ENCODE measurements around the gene MAP2K5.

The MAP2K5 gene

DNA sequence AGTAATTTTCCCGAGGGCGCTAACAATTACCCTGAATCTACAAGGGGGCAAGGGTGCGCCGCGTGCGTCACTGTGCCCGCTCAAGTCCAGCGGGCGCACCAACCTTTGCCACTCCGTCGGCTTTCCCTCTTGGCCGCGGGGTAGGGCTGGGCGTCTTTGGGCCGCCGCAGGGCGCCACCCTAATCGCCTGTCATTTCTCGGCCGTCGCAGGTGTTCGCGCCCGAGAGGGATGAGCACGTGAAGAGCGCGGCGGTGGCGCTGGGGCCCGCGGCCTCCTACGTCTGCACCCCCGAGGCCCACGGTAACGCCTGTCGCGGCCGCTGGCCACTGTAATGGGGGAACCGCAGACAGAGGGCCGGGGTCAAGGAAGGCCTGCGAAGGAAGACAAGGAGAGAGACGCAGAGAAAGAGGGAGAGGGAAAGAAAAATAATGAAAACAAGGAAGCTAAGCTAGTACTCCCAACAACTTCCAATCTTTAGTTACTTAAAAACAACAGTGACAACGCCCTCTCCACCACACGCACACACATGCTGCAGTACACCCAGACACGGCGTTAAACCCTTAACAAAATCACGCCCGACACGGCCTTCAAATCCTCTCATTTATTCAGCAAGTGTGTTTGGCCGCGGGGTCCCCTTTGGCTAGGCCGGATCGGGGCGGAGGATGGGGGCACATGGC, 286.6 kb downstream of the MAP2K5 start:
- DNase-seq = no peak

DNA sequence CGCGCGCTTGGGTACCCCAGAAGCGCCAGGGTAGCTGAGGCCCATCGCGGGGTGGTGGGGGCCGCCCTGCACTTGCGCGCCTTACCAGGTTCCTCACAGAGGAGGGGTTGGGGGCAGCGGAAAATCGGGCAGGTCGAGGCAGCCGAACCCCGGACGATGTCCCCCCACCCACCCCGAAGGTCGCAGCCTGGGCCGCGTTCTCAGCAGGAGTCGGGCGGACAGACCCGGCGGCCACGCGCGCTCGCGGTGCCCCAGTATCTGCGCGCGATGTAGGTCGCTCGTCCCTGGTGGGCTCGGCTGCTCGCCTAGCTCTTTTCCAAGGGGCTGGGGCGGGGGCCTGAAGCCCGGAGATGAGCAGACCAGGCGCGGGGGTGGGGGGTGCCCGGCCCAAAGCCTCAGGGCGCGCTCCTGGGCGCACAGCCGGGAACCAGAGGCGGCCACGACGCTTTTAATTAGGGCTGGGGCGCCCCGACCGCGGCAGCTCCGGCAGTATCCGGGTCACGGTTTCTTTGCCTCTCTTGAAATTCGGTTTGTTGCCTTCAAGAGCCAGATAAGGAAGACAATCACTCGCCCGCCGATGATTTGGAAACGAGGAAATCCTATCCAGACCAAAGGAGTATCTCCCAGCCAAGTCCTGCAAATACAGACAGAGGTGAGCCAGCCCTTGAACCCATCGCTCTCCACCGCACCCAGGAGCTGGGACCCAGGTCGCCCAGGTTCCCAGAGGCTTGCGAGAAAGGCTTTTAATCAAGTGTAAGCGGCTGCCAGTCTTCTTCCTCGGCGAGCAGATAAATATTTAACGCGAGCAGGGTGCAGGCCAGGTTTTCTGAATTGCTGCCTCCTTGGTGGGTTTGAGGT, 287.4 kb downstream of the MAP2K5 start:
- no peak for DNase-seq

DNA sequence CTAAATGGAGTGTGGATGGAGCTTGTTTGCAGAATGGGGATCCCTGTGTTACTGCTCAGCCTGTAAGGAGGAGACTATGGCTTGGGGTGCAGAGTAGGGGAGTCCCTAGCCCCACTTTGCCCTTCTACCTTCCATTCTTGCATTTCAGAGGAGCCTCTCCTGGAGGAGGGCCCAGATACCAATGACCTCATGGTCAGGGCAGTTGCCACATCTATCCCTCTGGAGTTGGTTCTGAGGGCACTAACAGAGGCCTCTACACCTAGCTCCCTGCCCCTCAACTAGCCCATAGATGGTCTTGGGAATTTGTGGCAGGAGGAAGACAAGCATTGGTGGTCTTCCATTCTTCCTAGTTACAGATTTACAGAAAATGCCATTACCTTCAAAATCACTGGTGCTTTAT, 288.9 kb downstream of the MAP2K5 start:
- DNase-seq = no peak

DNA sequence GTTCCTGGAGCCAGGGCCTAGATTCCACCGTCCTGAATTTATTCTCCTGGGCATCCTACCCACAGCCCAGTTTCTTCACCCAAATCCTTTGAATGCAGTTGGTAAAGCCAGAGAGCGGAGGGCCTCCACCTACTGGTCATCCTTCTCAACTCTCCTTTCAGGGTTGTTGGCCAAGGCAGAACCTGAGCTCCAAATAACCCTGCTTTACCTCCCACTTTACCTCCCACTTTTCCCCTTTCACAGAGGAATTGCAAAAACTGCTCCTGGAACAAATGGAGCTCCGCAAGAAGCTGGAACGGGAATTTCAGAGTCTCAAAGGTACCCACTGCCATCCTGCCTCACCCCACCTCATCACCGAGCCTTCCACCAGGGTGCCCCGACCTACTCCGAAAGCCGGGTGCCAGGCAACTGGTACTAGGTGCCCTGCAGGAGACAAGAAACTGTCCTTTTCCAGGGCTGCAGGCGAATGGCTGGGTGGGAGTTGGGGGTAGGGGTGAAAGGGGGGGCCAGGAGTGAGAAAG, 289.6 kb downstream of the MAP2K5 start:
- no peak for DNase-seq

DNA sequence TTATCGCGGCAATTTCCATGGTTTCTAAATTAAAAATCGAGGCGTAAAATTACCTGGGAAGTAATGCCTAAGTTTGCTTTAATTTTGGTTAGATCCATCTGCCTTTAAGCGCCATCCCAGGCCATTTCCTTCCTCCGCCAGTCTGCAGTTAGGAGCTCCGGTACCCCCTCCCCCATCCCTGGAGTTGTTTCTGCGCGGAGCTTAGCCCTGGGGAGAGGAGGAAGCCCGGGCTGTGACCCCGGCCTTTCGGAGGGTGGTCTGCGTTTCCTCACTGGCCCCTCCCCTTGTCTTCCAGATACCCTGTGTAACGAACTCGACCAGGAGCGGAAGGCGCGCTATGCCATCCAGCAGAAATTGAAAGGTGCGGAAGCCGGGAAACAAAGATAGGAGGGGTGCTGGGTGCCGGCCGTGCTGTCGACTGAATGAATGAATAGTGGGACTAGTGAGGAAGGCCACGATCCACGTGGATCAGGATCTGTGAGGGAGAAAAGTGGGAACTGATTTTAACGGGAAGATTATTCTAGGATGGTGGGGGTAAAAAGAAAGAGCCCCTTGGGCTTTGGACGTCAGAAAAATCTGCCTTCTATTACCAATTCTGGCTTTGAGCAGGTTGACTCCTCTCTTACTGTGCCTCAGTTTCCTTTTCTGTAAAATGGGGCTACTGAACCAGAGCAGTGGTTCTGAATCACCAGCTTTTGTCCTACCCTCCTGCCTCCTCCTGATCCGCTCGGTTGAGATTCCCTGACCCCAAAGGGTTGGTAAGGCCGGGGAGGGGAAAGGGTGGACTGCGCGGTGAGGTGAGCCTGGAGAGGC, 290.6 kb downstream of the MAP2K5 start:
- DNase-seq = no peak

DNA sequence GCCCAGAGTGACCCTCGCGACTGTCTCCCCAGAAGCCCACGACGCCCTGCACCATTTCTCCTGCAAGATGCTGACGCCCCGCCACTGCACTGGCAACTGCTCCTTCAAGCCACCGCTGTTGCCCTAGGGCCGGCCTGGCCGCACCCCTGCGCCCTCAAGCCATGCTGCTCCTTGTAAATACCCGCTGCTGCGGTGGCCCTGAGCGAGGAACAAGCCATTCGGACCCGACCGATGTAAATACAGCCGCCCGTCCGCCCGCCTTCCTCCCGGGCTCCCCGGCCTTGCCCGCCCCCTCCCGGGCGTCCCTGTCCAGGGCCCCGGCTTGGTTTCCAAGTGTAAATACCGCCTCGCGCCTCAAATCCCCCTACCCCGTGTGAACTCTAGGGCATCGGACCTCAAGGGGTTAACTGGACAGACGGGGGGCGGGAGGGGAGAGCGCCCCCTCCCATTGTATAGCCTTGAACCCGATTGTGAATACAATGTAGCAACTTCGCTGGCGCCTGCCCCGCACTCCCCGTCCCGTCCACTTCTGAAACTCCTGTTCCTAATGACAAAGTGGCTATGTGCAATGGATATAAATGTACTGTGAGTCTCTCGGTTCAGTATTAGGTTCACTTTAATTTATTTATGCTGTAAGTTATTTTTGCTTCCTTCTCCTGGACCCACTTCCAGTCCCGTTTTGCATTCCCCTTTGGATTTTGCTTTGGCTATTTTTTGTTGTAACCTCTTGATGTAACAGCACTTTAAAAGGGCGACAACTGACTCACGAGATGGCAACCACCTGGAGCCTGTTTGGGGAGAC, 291.4 kb downstream of the MAP2K5 start:
- no peak for DNase-seq

DNA sequence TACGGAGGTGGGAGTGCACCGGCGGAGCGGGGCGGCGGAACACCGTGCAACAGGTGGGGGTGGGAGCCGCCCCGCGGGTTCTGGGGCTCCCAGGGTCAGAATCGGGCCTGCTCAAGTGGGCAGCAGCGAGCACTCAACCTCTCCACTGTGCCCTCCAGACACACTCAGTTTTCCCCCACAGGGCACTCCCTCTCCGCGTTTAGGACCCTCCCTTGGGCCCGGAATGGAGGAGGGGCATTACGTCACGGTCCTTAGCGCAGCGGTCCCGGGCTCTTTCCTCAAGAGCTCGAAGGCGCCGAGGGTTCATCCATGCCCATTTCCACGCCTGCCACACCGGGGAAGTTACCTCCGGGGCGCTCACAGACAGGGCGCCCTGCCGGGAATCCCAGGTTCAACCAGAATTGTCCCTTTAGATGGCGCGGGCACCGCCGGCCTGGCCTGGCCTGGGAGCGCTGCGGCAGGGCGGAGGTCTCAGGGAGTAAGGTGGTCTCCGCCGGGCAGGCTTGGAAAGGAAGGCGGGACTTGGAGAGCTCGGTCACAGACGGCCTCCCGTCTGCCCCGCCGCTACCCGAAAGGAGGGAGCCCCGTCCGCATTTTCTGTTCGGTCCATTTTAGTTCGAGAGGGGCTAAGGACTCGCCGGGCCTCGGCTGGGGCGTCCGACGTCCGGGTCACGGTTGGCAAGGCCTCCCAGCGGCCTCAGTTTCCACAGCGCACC, 292.2 kb downstream of the MAP2K5 start:
- DNase-seq = no peak

DNA sequence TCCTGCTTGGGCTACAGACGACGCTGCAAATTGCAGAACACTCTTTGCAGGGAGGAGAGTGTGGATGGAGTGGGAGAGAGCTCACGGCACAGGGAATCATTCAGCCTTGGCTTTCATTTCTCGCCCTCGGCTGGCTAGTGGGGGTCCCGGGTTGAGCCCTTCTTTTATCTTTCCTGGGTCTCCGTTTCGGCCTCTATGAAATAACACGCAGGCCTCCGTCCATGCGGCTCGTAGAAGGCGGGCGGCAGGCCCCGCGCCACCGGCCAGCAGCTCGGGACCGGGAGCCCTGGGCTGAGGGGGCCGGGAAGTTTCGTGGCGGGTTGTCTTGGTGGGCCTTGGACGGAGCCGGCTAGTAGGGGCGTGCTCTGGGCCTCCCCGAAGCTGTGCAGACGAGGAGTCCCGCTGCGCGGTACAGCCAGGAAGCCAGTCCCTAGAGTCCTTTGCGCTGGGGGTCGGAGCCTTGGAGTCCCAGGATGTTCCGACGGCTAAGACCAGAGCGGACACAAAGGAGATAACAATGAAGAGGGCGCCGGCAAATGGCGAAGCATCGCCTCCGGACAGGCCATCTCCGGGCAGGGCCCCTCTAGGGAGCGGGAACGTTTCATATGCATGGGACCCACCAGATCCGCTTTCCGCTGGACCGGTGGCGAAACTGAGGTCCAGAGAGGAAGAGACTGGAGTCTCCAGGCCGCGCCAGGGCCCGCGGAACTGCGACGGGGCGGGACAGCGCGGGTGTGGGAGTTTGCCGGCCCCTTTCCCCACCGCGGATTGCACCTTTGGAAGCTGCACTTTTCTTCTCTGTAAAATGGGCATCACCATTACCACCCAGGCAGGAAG, 293.0 kb downstream of the MAP2K5 start:
- DNase-seq = no peak

DNA sequence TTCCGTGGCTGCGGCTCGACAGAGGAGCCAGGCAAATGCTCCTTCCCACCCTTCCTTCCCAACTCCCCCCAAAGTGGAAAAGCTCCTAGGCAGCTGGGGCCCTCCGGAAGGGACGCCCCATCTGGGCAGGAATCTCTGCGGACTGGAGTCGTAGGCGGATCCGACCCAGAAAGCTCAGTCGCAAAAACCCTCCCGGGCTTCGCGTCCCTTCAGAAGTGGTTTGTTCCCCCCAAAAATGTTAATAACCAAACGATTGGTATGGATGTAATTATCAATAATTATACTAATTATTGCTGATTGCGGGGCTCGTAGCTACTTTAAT, 293.6 kb downstream of the MAP2K5 start:
- DNase-seq = no peak

DNA sequence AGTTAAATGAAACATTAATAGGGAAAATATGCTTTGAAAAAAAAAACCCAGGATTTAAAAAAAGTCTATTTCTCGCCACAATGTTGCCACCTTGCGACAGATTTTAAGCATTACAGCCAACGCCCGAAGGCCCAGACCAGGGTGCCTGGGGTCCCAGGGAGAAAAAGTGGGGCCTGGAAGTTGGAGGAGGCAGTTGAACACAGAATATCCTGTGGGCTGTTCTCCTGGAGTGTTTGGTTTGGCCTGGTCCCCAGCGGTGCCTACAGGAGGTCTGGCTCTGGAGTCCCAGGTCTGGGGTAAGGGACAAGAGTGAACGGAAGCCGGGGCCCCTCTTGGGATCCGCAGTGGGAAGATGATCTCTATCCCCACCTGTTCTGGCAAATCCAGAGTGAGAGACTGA, 294.0 kb downstream of the MAP2K5 start:
- peak in 1 of 2 donors; percentile 52 for DNase-seq

DNA sequence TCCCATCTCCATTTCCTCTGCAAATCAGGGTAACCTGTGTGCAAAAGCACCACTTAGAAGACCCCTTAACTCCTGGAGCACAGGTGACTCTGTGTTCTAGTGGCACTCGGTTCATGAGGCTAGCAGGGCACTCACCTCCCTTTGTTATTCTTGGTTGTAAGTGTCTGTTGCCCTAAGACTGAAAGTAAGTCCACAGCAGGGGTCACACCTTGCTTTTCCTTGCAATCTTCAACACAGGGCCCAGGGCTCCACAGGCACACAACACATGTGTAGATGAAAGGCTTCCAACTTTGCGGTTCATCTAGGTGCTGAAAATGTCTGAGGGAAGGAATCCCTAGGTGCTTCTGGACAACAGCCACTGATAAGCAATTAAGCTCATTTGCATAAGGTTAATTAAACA, 294.5 kb downstream of the MAP2K5 start:
- DNase-seq = no peak

DNA sequence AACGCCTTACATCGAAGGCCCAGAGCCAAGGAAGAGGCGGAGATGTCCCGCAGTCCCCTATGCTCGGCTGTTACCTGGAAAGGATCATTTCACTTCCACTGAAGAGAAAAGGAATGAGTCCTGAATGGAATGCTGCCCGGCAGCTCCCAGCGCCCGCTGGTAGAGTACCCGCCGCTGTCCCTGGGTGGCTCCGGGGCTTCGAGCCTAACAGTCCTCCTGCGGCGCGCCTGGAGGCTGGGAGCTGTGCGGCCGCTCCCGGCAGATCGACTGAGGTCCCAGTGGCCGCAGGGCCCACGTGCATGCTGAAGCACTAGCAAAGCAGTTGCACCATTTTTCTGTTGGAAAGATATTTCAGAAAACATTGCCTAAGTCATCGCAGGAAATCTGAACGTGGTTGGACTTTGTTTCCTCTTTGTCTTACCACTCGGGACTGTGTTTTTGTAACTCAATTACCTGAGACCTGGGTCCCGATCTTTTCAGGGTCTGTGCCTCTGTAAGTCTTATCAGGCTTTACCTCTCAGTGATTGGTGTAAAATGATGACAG, 296.4 kb downstream of the MAP2K5 start:
- DNase-seq = no peak

DNA sequence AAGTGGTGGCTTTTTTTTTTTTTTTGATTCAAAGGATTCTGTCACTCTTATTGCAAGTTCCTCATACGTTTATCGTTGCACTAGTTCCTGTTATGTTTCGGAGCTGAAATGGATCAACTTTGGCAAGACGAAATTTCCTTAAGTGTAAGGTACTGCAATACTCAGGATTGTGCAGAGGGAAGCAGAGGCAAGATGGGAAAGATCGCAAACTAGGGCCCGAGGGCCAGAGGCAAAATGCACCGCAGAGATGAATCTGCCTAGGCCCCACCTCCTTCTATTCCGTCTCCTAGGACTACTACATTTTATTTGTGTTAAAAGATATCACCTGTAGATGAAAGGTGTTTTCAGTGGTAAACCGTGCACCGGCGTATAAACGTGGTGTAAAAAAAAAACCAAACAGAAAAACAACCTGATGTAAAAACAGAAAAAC, 297.0 kb downstream of the MAP2K5 start:
- no peak for DNase-seq

DNA sequence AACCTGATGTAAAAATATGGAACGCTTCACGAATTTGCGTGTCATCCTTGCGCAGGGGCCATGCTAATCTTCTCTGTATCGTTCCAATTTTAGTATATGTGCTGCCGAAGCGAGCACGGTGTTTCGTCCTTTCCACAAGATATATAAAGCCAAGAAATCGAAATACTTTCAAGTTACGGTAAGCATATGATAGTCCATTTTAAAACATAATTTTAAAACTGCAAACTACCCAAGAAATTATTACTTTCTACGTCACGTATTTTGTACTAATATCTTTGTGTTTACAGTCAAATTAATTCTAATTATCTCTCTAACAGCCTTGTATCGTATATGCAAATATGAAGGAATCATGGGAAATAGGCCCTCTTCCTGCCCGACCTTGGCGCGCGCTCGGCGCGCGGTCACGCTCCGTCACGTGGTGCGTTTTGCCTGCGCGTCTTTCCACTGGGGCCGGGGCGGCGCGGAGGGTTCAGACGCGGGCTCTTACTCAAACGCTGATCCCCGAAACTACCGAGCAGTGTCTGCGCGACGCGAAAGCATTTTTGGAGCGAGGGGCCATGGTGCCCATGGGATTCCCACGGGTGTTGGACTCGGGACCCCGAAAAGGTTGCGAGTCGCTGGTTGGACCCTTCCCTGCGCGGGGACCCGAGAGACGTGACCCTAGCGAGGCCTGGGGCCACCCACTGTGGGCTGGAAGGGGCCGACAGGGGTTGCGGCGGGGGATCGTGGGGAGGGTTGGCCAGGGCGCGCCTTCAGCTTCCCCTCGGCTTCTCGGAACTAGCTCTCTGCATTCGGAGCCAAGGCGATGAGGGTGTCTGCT, 297.6 kb downstream of the MAP2K5 start, which contains the start of gene RNU6-1:
RNU6-1 (minus strand) TSS at position 117 of the 820 bp plus-strand sequence.
- peak; percentile 88 to 95 for DNase-seq

DNA sequence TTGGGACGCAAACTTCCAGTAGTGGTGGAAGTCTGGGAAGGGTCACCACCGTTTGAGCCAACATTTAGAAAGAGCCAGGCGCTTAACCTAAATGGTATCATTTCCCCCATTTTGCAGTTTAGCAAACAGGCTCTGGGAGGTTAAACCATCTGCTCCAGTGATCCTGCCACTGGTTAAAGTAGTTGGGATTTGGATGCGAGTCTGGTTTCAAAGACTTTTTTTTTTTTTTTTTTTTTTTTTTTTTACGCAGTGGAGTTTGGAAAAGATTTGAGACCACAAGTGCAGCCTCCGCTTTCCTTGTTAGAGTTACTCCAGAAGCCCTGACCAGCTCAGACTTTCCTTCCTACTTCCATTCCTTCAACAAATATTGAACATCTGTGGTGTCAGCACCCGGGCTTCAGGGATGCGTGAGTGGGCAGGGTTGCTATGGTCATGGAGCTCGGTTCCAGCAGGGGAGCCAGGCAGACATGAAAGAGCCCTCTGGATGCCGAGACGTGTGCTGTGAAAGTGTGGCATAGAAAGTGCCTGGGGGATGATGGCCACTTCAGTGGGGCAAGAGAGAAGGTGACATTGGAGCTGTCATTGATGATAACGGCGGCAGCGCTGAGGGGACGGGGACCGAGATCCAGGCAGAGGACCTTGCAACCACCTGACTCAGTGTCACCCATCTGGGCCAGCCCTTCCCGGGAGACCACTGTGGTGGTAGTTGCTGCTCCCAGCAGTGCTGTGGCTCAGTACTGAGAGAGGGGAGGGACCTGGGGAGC, 298.4 kb downstream of the MAP2K5 start:
- no peak for DNase-seq

DNA sequence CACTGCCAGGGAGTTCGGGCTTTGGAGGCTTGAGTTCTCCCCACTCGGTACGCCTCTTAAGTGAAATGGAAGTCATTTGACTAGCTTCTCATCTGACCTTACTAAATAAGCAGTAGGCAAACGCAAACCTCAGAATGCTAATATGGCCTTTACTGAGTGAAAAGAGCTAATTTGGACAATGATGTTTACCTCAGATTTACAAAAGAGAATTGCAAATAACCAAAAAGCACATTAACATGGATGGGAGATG, 298.9 kb downstream of the MAP2K5 start:
- DNase-seq = no peak

DNA sequence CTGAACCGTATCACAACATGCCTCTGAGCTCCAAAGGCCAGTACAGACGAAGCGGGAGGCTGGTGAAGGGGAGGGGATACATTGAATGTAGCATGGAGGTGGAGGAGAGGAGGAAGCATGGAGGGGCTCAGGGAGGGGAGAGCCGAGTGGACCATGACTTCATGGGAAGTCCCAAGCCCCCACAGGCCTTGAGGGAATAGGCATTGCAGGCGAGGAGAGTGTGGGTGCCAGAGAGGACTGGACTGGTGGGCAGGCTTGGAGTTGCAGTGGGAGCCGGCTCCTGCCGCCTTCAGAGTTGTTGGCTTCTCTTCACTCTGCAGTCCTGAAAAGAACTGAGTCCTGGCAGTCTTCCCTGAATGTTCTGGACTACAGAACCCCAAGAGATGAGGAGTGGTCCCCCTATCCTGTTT, 300.6 kb downstream of the MAP2K5 start:
- DNase-seq = no peak

DNA sequence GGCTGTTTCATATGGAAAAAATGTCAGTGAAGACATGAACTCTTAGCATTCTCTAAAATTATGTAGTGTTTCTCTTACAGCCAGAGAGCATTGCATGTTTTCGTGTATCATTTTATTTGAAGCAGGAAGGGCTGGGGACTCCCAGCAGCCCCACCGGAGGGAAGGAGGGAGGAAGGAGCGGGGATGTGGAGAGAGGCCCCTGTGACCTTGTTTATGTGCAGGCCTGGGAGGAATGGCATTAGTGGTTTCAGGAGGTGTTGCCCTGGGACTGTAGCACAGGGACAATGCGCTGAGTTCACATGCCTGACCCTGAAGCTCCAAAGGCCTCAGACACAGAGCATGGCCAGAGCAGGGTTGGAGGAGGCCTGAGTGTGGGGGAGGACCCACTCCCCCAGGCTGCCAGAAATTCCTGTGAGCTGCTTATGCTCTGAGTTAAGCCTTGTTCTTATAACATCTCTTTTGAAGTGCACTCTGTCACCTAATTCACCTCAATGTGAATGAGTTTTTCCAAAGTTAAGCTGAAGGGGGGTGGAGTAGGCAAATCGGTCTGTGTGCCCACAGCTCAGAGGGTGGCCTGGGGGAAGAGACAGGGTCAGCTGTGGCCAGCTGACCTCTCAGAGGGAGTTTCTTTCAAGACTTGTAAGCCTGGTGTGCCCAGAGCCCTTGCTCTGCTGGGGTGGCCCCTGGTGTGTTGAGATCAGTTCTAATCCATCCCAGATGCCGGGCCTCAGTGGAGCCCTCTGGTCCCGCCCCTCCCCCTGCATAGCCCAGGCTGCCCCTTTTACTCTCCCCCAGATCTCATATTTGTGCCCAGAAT, 301.3 kb downstream of the MAP2K5 start:
- DNase-seq = no peak
